ENCODE results near the gene MCF2L. TPM values are rescaled to one million over a fixed set of nuclear protein-coding genes. Genes with fewer than 3 reads are reported as not detected.
"Not testable (repeated sequence)": the region's sequence is repeated elsewhere in the genome, so short reads cannot be mapped to it uniquely, and the experiment has no call there.

The MCF2L gene
- total RNA-seq, 1 experiment from 2014 or later = 22.1 TPM

DNA sequence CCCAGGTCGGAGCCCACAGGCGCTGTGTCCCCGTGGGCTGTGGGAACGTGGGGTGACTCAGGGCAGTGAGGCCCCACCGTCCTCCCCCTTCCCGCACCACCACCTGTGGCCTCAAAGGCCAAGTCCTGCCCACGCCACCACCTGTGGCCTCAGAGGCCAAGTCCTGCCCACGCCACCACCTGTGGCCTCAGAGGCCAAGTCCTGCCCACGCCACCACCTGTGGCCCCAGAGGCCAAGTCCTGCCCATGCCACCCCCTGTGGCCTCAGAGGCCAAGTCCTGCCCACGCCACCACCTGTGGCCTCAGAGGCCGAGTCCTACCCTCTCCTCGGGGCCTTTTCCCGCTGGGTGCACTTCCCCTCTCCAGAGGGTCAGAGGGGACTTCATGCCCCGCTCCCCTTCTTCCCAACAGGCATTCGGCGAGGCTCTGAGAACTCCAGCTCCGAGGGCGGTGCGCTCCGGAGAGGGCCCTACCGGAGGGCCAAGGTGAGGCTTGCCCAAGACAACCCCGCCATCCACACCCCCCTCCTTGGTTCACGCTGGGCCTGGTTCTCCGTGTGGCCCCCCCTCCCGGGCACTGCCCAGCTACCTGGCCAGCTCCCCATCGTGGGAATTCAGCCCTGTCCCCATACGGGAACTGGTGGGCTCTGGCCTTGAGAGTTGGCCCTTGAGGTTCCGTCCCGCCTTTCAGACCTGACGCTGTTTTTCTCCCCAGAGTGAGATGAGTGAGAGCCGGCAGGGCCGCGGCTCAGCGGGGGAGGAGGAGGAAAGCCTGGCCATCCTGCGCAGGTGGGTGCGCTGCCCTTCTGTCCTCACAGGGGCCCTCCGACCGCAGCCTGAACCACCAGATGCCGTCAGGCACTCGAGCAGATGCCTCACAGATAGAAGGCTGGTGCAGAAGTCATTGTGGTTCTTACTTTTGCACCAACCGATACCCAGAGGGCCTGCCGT lies 109.2 kb downstream of the MCF2L start:
- Mint-ChIP-seq H3K36me3 (ENCODE audit: insufficient read depth, unreplicated experiment) (no peaks in the 10 kb centered on the region), H3K27ac (ENCODE audit: unreplicated experiment) (no peak overlapping the region), H3K4me1 (ENCODE audit: low read depth, unreplicated experiment) (no peaks in the 10 kb centered on the region), H3K27me3 (ENCODE audit: insufficient read depth, unreplicated experiment) (no peaks in the 10 kb centered on the region), H3K4me3 (ENCODE audit: unreplicated experiment) (no peak overlapping the region), H3K9me3 (ENCODE audit: unreplicated experiment) (no peaks in the 10 kb centered on the region)
- Histone ChIP-seq H3K4me3 (ENCODE audit: low read depth, low read length) (no peak overlapping the region), H3K36me3 (ENCODE audit: control insufficient read depth, insufficient read depth, low read length) (no peaks in the 10 kb centered on the region; the same call in 1 of the 2 replicates), H3K4me1 (no peaks in the 10 kb centered on the region), H3K27me3 (replicated peaks; ENCODE audit: control insufficient read depth, insufficient read depth, low read length) (no peaks in the 10 kb centered on the region), H3K9me3 (no peaks in the 10 kb centered on the region)
- no TSS peak for BruUV-seq (replicated peaks)
- TF ChIP-seq, protein P1, sequence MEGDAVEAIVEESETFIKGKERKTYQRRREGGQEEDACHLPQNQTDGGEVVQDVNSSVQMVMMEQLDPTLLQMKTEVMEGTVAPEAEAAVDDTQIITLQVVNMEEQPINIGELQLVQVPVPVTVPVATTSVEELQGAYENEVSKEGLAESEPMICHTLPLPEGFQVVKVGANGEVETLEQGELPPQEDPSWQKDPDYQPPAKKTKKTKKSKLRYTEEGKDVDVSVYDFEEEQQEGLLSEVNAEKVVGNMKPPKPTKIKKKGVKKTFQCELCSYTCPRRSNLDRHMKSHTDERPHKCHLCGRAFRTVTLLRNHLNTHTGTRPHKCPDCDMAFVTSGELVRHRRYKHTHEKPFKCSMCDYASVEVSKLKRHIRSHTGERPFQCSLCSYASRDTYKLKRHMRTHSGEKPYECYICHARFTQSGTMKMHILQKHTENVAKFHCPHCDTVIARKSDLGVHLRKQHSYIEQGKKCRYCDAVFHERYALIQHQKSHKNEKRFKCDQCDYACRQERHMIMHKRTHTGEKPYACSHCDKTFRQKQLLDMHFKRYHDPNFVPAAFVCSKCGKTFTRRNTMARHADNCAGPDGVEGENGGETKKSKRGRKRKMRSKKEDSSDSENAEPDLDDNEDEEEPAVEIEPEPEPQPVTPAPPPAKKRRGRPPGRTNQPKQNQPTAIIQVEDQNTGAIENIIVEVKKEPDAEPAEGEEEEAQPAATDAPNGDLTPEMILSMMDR (IDR thresholded peaks at IDR 0.05; ENCODE audit: insufficient read depth in 1 of 2, low read depth in 1 of 2, low read length in 1 of 2, severe bottlenecking in 1 of 2, unreplicated experiment in 1 of 2) = no peak
- POLR2A ChIA-PET = no interaction called here
- no peak for DNase-seq
- intact Hi-C loops (cut with micrococcal nuclease; ENCODE audit: unreplicated experiment) = no loop called here
- CTCF ChIA-PET = no interaction called here

DNA sequence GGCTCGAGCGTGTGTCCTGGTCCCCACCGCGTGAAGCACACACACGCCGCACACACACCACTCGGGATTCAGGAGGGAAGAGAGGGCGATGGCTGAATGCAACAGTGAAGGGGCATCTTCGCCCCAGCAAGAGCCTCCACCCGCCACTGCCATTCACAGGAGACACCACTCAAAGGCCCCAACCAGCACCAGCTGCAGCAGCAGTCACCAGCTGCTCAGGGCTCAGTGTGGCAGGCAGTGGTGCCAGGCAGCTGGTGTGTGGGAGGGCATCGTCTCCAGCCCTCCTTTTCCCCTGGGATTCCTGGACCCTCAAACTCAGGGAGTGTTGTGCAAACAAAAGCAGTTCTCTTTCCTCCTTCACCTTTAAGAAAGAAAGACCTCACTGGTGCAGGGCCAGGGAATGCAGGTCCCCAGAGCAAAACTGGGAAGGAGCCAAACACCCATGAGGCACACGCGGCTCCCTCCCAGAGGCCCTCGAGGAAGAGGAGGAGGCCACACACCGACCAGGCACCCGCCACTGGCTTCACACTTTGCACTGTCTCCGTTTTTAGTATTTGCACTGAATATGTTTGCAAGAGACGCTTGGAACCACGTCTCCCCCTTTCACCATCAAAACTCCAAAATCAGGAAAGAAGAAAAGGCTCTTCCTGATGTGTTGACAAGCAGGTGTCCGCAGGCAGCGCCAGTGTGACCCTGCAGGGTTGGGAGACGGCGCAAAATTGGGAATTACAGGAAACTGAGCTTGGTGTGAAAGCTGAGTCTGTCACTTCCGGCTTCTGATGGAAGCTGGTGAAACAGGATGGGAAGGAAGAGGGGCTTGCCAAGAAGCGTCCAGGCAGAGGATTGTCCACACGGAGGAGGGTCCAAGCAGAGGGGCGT lies 110.1 kb downstream of the MCF2L start:
- DNase-seq = no peak
- H3K9me3 Mint-ChIP-seq (ENCODE audit: unreplicated experiment) = no peaks in the 10 kb centered on the region
- H3K27me3 ChIP-seq (replicated peaks; ENCODE audit: control insufficient read depth, insufficient read depth, low read length) = no peaks in the 10 kb centered on the region
- H3K9me3 ChIP-seq = no peaks in the 10 kb centered on the region
- intact Hi-C loops (cut with micrococcal nuclease; ENCODE audit: unreplicated experiment) = no loop called here
- H3K4me1 Mint-ChIP-seq (ENCODE audit: low read depth, unreplicated experiment) = no peaks in the 10 kb centered on the region
- no peak overlapping the region for H3K4me3 Mint-ChIP-seq (ENCODE audit: unreplicated experiment)
- H3K36me3 Mint-ChIP-seq (ENCODE audit: insufficient read depth, unreplicated experiment) = no peaks in the 10 kb centered on the region
- no peak overlapping the region for H3K27ac Mint-ChIP-seq (ENCODE audit: unreplicated experiment)
- 0 out of 2 replicates have a peak, but pooled peaks cover 7% of the 10 kb centered on the region for H3K4me1 ChIP-seq
- no peak overlapping the region for H3K4me3 ChIP-seq (ENCODE audit: low read depth, low read length)
- no TSS peak for BruUV-seq (replicated peaks)
- no peaks in the 10 kb centered on the region; the same call in 1 of the 2 replicates for H3K36me3 ChIP-seq (ENCODE audit: control insufficient read depth, insufficient read depth, low read length)
- ChIA-PET CTCF (no interaction called here), POLR2A (no interaction called here)
- TF ChIP-seq, protein P1 (IDR thresholded peaks at IDR 0.05; ENCODE audit: insufficient read depth in 1 of 2, low read depth in 1 of 2, low read length in 1 of 2, severe bottlenecking in 1 of 2, unreplicated experiment in 1 of 2) = no peak
- H3K27me3 Mint-ChIP-seq (ENCODE audit: insufficient read depth, unreplicated experiment) = no peaks in the 10 kb centered on the region

DNA sequence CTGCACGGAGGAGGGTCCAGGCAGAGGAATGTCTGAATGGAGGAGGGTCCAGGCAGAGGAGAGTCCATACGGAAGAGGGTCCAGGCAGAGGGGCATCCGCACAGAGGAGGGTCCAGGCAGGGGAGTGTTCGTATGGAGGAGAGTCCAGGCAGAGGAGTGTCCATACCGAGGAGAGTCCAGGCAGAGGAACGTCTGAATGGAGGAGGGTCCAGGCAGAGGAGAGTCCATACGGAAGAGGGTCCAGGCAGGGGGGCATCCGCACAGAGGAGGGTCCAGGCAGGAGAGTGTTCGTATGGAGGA lies 110.7 kb downstream of the MCF2L start:
- H3K9me3 ChIP-seq; H3K36me3 Mint-ChIP-seq (ENCODE audit: insufficient read depth, unreplicated experiment); H3K4me3 ChIP-seq (ENCODE audit: low read depth, low read length); POLR2A ChIA-PET; H3K4me1 Mint-ChIP-seq (ENCODE audit: low read depth, unreplicated experiment); intact Hi-C loops (cut with micrococcal nuclease; ENCODE audit: unreplicated experiment); H3K27me3 ChIP-seq (replicated peaks; ENCODE audit: control insufficient read depth, insufficient read depth, low read length); H3K4me3 Mint-ChIP-seq (ENCODE audit: unreplicated experiment); H3K9me3 Mint-ChIP-seq (ENCODE audit: unreplicated experiment); H3K27me3 Mint-ChIP-seq (ENCODE audit: insufficient read depth, unreplicated experiment); H3K27ac Mint-ChIP-seq (ENCODE audit: unreplicated experiment); H3K4me1 ChIP-seq; BruUV-seq (replicated peaks); H3K36me3 ChIP-seq (ENCODE audit: control insufficient read depth, insufficient read depth, low read length); CTCF ChIA-PET; DNase-seq: not testable (repeated sequence)

All from Caco-2 (cell line).